Stimulated activated CD8-positive, alpha-beta memory T cell treated with anti-CD3 and anti-CD28 coated beads, Interleukin-4, amount 100 ng/mL, for 48 hours (primary cell): ENCODE results near the gene SLC22A3.
"Not testable (repeated sequence)": the region's sequence is repeated elsewhere in the genome, so short reads cannot be mapped to it uniquely, and the experiment has no call there.

ENCODE experiments used
- DNase-seq: peaks from one replicate; pipeline ENCODE4 v3.0.0-alpha.2; 2020

SLC22A3 gene

GRCh38 chr6:160450849-160451248, 102.7 kb downstream of the SLC22A3 start:
- DNase-seq = no peak

GRCh38 chr6:160454303-160454702, 106.1 kb downstream of the SLC22A3 start:
- no peak for DNase-seq

GRCh38 chr6:160455081-160455480, 106.9 kb downstream of the SLC22A3 start:
- no peak for DNase-seq

GRCh38 chr6:160455541-160456213, 107.5 kb downstream of the SLC22A3 start:
- peak; percentile 83 for DNase-seq

GRCh38 chr6:160456214-160456546, 108.0 kb downstream of the SLC22A3 start:
- no peak for DNase-seq

- no peak for DNase-seq
Observed at GRCh38 chr6:160457823-160458222, 109.6 kb downstream of the SLC22A3 start.

- DNase-seq = no peak
Observed at GRCh38 chr6:160461641-160462040, 113.5 kb downstream of the SLC22A3 start.

GRCh38 chr6:160462116-160462515, 113.9 kb downstream of the SLC22A3 start:
- no peak for DNase-seq

- DNase-seq = peak; percentile 58
Observed at GRCh38 chr6:160462551-160463109, 114.5 kb downstream of the SLC22A3 start.

- no peak for DNase-seq
Observed at GRCh38 chr6:160464744-160465143, 116.6 kb downstream of the SLC22A3 start.

- not testable (repeated sequence) for DNase-seq
Observed at GRCh38 chr6:160467261-160467871, 119.2 kb downstream of the SLC22A3 start.

GRCh38 chr6:160469153-160469552, 121.0 kb downstream of the SLC22A3 start:
- DNase-seq = no peak

- DNase-seq = not testable (repeated sequence)
Observed at GRCh38 chr6:160476056-160476455, 127.9 kb downstream of the SLC22A3 start.

- not testable (repeated sequence) for DNase-seq
Observed at GRCh38 chr6:160477072-160477471, 128.9 kb downstream of the SLC22A3 start.

- DNase-seq = no peak
Observed at GRCh38 chr6:160477901-160478300, 129.7 kb downstream of the SLC22A3 start.

GRCh38 chr6:160487116-160487515, 138.9 kb downstream of the SLC22A3 start:
- no peak for DNase-seq

GRCh38 chr6:160489091-160489490, 140.9 kb downstream of the SLC22A3 start:
- DNase-seq = no peak

GRCh38 chr6:160494576-160494975, 146.4 kb downstream of the SLC22A3 start:
- DNase-seq = no peak

GRCh38 chr6:160500639-160501038, 152.5 kb downstream of the SLC22A3 start:
- no peak for DNase-seq
